Gastroesophageal sphincter (tissue), 3 donors: Measurements from ENCODE around the gene TGM6.

Source experiments
- CTCF ChIP-seq, 4 experiments: fragments of 200-600 bp in 2 of 4; fragments of 450-650 bp in 2 of 4; sonication (generic) in 1 of 4; IDR thresholded peaks; one replicate each; pipeline ENCODE4 v1.5.1; 2017 to 2019; ENCODE audit warnings: antibody characterized with exemption in 4 of 4, mild to moderate bottlenecking in 2 of 4, moderate library complexity in 2 of 4
- POLR2A ChIP-seq, 2 donors: fragments of 450-650 bp; IDR thresholded peaks; one replicate each; pipeline ENCODE4 v1.6.1; 2017; ENCODE audit warnings: antibody characterized with exemption in 2 of 2, mild to moderate bottlenecking in 2 of 2, moderate library complexity in 1 of 2
- POLR2AphosphoS5 ChIP-seq: sonication (generic); formaldehyde crosslinking; IDR thresholded peaks from one replicate; pipeline ENCODE4 v1.6.1; 2017; ENCODE audit warnings: antibody characterized with exemption

- TF ChIP-seq CTCF (IDR thresholded peaks at IDR 0.05), result no peak
- TF ChIP-seq POLR2A (IDR thresholded peaks at IDR 0.05), result no peak
- TF ChIP-seq POLR2AphosphoS5, result no peak
Observed at GRCh38 chr20:2374346-2375125, 6.2 kb upstream of the TGM6 start.
